CD4-positive, alpha-beta T cell treated with Interleukin-4 for 1 hour (primary cell): ENCODE results near the gene FSTL4.

ENCODE experiments used
- DNase-seq, 2 donors: peaks; one replicate each; pipeline ENCODE4 v3.0.0-alpha.2; 2020 to 2022

FSTL4 gene

DNA sequence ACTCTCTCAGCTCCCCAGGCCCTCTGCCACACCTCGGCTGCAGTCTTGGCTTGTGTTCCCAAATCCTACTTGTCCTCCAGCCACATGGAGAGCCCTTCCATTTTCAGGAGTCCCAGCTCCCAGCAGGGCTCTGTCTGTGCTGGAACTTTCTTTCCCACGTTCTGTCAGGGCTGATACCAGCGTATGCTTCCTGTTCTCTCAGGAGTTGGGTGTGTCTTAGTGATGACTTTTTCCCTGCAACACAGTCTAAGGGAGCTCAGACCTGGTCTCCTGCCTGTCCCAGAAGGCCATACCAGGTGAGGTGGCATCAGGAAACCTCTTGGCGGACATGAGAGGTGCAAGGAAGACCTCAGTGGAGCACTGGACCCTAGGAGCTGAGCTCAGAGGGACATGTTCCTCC lies 334.0 kb downstream of the FSTL4 start:
- DNase-seq: no peak

DNA sequence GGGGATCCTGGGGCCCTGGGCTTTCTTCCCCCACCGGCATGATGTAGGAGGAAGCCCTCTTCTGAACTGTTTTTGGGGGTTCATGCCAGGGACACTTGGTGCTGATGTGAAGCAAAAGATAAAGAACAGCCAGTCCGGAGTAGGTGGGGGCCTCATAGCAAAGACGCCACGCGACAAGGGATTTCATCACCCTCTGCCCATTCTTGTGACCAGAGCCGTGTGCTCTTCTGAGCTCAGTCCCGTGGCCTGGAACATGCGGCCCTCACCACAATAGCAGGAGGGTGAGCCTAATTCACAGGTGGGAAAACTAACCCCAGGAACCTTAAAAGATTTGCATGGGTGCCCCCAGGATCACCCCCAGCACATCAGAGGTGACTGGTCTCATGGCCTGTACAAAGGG lies 334.6 kb downstream of the FSTL4 start:
- DNase-seq: no peak

GRCh38 chr5:133276171-133276570 lies 336.2 kb downstream of the FSTL4 start:
- DNase-seq: no peak

DNA sequence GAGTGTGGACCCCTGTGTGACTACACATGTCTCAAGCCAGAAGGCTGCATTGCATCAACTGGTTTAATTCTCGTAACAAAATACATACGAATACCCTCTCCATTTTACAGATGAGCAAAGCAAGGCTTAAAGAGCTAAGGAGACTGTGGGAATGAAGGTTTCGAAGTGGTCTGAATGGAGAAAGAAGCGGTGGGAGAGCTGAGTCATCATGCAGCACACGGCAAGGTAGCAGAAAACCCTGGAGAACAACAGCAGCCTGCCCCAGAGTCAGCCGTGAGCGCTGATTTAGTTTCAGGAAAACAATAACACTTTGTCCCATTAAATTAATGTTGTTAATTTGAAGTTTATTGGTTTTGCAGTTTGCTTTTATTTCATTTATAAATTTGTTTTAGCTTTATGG lies 336.7 kb downstream of the FSTL4 start:
- DNase-seq: no peak

GRCh38 chr5:133274597-133274935 lies 337.8 kb downstream of the FSTL4 start:
- DNase-seq: no peak

DNA sequence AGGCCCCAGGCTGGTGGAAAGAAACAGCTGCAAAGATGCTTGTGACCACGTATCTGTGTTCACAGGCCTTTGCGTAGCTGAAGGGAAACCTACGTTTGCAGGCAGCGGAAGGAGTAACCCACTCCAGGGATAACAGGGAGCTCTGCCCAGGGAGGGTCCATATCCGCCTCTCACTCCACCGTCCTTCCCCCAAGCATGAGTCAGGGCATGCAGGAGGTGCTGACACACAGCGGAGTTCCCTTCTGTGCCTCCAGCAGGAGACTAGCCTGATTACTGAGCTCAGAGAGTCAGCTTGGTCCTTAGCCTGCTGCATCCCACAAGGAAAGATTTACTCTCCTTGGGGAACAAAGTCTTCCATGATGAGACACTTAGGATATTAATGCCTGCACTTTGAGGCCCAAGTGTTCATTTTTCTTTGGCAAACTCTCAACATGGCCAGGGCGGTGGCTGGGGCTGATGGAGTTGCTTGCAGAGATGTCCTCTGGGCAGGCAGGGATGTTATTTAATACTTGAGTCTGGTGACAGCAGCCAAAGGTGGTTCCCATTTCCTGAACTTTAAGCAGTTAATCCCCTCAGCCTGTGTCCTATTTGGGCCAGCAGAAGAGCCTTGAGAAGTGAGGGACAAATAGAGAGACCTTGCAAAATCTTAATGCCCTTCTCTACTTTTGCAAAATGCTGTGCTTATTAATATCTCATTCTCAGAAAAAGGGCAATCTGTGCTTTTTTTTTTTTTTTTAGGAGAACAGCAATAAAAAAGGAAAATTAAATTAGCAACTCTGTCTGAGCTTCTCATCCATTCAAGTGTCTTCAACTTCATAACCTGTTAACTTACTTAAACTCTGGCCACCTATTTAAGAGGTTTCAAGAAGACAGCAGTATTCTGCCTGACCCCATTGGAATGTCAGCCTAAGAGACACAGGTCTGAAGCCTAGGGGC lies 338.4 kb downstream of the FSTL4 start:
- no peak for DNase-seq

DNA sequence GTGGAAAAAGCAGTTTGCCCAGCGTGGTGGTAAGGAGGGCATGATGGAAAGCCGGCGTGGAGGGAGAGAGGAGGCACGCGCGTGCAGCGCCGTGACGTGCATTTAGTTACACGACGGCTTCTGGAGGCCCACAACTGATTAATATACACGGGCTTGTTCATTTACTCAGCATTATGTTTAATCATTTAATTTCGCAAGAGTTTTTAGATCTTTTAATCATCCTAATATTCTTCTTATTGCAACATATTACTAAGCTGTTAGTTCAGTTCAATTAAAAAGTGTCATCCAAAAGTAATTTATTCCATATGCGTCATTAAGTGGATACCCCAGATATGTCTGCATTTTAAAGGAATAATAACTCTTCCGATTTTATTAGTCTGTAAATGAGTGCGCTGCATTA lies 340.0 kb downstream of the FSTL4 start:
- no peak for DNase-seq

DNA sequence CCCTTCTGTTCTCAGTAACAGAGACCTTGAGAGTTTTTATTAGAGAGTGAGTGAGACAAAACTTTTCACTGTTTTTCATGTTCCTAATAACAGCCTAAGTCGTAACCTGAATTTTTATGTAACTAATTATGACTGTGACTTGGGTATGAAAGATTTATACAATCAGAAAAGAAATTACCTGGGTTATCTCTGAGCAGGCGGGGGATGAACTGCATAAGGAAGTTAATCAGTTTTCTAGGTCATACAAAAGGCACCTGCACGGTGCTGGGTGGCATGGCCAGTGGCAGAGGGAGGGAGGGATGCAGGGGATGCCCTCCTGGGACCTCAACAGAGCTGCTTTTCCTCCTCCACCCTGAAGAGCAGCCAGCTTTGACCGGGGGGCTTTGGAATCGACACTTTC lies 340.7 kb downstream of the FSTL4 start:
- no peak for DNase-seq

- DNase-seq: no peak
These were observed 342.6 kb downstream of the FSTL4 start for GRCh38 chr5:133269691-133270090.

- DNase-seq: no peak
These were observed 344.7 kb downstream of the FSTL4 start for GRCh38 chr5:133267601-133268000.

DNA sequence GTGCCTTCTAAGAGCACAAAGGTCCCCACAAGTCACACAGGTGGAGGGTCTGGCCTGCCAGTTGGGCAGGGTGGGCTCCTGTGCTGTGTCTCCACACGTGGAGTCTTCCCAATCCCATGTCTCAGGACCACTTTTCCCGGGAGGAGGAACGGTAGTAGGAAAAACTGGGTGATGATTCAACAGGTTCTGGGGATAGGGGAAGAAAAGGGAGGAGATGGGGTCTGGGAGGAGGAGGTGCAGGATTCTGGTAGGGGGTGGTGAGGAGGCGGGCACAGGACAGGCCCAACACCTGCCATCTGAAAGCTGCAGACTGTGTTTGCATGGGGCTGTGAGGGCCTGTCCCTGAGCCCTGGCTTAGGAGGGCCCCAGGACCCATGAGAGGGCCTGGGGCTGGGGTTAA lies 345.4 kb downstream of the FSTL4 start:
- DNase-seq: no peak

- no peak for DNase-seq
These were observed 345.8 kb downstream of the FSTL4 start for GRCh38 chr5:133266527-133266878.

DNA sequence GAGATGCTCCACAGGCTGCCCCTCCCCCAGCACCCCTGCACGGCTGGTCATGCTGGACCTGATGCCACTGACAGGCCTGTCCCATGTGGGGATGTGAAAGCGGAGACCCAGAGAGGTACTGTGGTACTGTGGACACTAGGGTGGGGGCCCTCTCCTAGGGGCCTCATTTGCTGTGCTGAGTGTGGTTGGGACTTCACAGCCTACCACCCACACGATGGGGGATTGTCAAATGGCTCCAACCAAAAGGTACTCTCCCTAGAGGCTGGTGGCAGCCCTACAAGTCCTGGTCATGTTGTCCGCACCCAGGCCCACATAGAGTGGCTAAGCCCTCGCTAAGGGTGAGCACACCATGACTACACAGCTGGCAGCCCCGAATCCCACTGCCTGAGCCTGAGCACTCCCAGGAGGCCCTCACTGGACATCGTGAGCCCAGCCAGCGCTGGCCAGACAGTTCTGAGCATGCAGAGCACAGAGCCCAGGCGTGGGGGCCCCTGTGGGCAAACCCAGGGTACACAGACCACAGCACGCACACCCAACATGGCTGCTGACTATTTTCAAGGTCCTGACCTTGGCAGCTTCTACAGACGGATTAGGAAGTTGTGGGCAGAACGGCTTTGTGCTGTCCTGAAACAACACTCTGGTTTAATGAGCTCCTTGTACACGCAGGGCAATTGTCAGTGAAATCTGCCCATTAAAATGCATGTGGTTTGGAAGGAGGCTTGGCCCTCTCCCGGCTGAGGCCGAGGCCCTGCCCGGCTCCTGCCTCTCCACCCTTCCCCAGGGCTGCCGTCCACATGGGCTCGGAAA lies 346.4 kb downstream of the FSTL4 start:
- DNase-seq: no peak

DNA sequence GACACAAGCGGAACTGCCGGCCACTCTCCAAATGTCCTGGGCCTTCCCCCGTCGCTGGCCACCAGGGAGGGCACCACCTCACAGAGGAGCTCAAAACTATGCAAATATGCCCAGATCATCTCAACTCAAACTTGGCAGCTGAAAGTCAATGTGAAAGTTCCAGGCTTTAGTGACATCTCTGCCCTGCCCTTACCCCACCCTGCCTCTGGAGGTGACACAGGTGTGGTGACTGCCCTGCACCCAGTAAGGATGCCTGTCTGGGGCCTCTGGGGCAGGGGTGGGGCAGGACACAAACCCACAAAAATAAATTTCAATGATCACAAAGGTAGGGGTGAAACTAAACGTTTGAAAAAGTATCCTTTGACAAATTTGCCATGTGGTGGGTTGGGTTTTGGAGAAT lies 347.1 kb downstream of the FSTL4 start:
- no peak for DNase-seq

GRCh38 chr5:133262690-133263089 lies 349.7 kb downstream of the FSTL4 start:
- DNase-seq: no peak

- no peak for DNase-seq
These were observed 350.3 kb downstream of the FSTL4 start for GRCh38 chr5:133261993-133262392.

GRCh38 chr5:133260715-133261114 lies 351.6 kb downstream of the FSTL4 start:
- no peak for DNase-seq

GRCh38 chr5:133259199-133259997 lies 352.9 kb downstream of the FSTL4 start:
- no peak for DNase-seq

DNA sequence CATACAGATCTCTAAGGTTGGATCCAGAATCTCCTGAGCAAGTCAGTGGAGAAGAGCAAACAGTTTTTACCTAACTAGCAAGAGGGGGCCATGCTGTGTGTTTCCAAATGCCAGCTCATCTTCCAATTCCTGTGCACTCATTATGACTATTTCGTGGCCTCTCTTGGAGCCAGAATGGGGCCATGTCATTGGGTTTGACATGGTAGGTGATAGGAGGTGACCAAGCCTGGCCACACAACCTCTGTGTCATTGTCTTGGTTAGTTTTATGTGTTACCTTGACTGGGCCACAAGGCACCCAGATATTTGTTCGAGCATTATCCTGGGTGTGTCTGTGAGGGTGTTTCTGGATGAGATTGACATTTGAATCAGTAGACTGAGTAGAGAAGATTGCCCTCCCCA lies 354.4 kb downstream of the FSTL4 start:
- no peak for DNase-seq

DNA sequence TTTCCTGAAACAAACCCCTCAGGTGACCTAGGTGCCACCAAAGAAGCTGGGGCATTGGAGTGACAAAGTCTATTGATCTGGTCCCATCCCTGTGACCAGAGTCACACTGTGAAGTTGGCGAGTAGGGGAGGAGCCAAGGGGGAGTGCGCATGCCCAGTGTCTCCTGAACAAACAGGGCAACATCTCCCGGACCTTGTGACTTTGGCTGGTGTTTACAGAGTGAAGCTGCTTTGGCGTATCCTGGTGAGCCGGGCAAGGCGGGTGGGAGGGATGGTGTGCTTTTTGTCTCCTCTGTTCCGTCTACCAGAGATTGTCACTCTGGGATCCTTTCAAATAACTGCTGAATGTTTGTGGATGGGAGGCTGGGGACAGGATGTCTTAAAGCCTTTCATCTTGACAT lies 356.1 kb downstream of the FSTL4 start:
- no peak for DNase-seq

DNA sequence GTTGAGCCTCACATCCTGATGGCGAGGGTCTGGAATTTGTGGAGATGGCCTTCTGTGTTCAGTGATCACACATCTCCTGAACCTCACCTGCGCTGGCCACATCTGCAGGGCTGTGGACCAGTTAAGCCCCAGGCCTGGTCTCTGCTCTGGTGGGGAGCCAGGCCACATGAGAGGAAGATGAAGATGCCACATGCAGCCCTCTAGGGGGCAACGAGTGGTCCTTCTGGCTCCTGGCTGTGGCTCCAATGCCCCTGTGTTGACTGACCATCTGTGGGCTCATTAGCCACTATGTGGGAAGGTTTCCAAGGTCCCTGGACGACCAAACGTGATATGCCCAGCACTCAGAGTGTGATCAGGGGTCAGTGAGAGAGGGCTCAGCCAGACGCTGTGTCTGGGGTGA lies 357.5 kb downstream of the FSTL4 start:
- no peak for DNase-seq

- DNase-seq: no peak
These were observed 358.7 kb downstream of the FSTL4 start for GRCh38 chr5:133253671-133254070.

DNA sequence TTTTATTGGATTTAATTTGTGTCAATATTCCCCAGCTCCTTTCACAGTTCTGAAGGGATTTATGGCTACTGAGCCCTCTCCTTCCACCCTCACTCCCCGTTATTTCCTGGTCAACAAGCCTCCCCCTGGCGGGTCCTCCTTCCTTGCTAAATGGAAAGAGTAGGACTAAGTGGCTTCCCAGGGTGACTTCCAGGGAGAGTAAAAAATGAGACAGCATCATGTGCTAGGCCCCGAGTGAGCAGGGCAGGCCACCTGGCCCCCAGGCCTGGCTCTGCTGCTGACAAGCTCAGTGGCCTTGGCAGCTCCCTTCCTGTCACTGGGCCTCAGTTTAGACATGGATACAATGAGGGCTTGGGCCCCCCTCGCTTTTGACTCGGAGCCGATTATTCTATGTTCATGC lies 359.3 kb downstream of the FSTL4 start:
- DNase-seq: no peak

DNA sequence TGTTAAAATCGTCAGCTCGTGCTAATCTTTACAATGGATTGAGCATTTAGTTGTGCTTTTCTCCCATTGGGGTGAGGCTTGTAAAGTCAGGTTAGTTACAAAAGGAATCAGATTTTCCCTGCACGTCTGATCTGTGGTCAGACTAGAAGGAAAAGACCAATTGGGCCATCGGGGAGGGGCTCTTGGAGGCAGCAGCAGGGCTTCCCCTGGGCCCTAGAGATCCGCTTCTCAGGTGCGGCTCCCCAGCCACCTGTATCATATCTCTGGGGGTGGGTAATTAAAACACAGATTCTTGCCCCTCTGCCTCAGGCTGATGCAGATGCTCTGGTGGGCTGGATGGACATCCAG lies 360.2 kb downstream of the FSTL4 start:
- DNase-seq: no peak
